Measurements from ENCODE around the gene C1orf159. TPM values are rescaled to one million over a fixed set of nuclear protein-coding genes. Genes with fewer than 3 reads are reported as not detected.
A peak's percentile ranks its signal among the peaks of the same experiment; 100 is the strongest.

C1orf159 gene
- total and polyA plus RNA-seq, 9 of the 15 experiments (the other 6 are each of a cell fraction or from before 2014, with no cell fraction given) = 0.28 to 54.9 (median 10.6) TPM

DNA sequence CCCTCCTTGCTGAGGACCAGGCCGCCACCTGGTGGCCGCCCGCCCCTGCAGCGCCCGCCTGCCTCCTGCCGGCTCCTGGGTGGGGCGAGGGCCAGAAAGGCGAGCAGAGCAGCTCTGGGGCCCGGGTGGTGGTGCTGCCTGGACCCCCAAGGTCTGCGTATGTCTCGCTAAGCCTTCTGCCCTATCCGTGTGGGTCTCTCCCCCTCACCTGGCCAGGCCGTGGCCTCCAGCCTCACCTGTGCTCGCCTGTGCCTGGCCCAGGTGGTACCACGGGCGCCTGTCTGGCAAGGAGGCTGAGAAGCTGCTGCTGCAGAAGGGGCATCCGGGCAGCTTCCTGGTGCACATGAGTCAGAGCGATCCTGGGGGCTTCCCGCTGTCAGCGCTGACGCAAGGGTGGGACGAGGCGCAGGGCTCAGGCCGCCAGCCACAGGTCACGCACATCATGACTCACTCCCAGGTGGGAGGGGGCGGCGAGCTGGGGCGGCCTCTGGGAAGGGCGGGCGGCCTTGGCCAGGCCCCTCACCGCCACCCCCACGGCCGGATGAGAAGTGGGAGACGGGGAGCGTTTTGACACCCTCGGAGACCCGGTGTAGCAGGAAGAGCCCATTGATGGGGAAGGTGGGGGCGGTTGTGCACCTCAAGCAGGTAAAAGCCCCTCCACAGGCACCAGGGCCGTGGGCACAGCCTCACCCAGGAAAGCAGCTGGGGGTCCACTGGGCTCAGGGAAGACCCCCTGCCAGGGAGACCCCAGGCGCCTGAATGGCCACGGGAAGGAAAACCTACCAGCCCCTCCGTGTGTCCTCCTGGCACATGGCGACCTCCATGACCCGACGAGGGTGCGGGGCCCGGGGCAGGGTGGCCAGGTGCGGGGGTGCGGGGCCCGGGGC, 51.7 kb downstream of the C1orf159 start (continued):
- TF ChIP-seq, protein P1, sequence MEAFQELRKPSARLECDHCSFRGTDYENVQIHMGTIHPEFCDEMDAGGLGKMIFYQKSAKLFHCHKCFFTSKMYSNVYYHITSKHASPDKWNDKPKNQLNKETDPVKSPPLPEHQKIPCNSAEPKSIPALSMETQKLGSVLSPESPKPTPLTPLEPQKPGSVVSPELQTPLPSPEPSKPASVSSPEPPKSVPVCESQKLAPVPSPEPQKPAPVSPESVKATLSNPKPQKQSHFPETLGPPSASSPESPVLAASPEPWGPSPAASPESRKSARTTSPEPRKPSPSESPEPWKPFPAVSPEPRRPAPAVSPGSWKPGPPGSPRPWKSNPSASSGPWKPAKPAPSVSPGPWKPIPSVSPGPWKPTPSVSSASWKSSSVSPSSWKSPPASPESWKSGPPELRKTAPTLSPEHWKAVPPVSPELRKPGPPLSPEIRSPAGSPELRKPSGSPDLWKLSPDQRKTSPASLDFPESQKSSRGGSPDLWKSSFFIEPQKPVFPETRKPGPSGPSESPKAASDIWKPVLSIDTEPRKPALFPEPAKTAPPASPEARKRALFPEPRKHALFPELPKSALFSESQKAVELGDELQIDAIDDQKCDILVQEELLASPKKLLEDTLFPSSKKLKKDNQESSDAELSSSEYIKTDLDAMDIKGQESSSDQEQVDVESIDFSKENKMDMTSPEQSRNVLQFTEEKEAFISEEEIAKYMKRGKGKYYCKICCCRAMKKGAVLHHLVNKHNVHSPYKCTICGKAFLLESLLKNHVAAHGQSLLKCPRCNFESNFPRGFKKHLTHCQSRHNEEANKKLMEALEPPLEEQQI (IDR thresholded peaks at IDR 0.05) = no peak
- TF ChIP-seq MYNN (IDR thresholded peaks at IDR 0.05) (peak; percentile 82; the same call in 1 of the 2 replicates), MYNN (CRISPR knock-in tag; IDR thresholded peaks at IDR 0.05) (no peak), HIVEP1 (CRISPR knock-in tag; IDR thresholded peaks at IDR 0.05) (no peak), HEY1 (CRISPR knock-in tag; IDR thresholded peaks at IDR 0.05; ENCODE audit: borderline replicate concordance) (no peak), TGIF2 (CRISPR knock-in tag; IDR thresholded peaks at IDR 0.05) (no peak), RBBP5 (IDR thresholded peaks at IDR 0.05; ENCODE audit: borderline replicate concordance, insufficient read depth, low read length, poor library complexity, severe bottlenecking) (no peak), TEAD4 (IDR thresholded peaks at IDR 0.05; ENCODE audit: low read length) (no peak), TEAD4 (CRISPR knock-in tag; IDR thresholded peaks at IDR 0.05; ENCODE audit: borderline replicate concordance) (no peak), CHD4 (IDR thresholded peaks at IDR 0.05; ENCODE audit: insufficient read depth, insufficient replicate concordance, low read depth, low read length, poor library complexity, severe bottlenecking) (peak; percentile 61), POLR2A (conservative IDR thresholded peaks at IDR 0.05) (no peak), ZSCAN29 (IDR thresholded peaks at IDR 0.05) (no peak), NUFIP1 (IDR thresholded peaks at IDR 0.05; ENCODE audit: partially characterized antibody) (no peak), PPARD (CRISPR knock-in tag; IDR thresholded peaks at IDR 0.05) (no peak), ZBTB8A (IDR thresholded peaks at IDR 0.05; ENCODE audit: partially characterized antibody) (no peak), ZNF445 (CRISPR knock-in tag; IDR thresholded peaks at IDR 0.05; ENCODE audit: low read depth) (no peak), ATF7 (IDR thresholded peaks at IDR 0.05) (peak; percentile 91)
- TF ChIP-seq, protein P2, sequence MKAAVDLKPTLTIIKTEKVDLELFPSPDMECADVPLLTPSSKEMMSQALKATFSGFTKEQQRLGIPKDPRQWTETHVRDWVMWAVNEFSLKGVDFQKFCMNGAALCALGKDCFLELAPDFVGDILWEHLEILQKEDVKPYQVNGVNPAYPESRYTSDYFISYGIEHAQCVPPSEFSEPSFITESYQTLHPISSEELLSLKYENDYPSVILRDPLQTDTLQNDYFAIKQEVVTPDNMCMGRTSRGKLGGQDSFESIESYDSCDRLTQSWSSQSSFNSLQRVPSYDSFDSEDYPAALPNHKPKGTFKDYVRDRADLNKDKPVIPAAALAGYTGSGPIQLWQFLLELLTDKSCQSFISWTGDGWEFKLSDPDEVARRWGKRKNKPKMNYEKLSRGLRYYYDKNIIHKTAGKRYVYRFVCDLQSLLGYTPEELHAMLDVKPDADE (conservative IDR thresholded peaks at IDR 0.05; ENCODE audit: control insufficient read depth, low read depth, low read length) = peak; percentile 27
- TF ChIP-seq, protein P3, sequence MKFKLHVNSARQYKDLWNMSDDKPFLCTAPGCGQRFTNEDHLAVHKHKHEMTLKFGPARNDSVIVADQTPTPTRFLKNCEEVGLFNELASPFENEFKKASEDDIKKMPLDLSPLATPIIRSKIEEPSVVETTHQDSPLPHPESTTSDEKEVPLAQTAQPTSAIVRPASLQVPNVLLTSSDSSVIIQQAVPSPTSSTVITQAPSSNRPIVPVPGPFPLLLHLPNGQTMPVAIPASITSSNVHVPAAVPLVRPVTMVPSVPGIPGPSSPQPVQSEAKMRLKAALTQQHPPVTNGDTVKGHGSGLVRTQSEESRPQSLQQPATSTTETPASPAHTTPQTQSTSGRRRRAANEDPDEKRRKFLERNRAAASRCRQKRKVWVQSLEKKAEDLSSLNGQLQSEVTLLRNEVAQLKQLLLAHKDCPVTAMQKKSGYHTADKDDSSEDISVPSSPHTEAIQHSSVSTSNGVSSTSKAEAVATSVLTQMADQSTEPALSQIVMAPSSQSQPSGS (CRISPR knock-in tag; IDR thresholded peaks at IDR 0.05) = no peak
